Tongue (tissue), 2 donors: ENCODE measurements around the gene PDS5B. TPM values are rescaled to one million over a fixed set of nuclear protein-coding genes. Genes with fewer than 3 reads are reported as not detected.
A peak's percentile ranks its signal among the peaks of the same experiment; 100 is the strongest.
"Not testable (repeated sequence)": the region's sequence is repeated elsewhere in the genome, so short reads cannot be mapped to it uniquely, and the experiment has no call there.

Experiments used
- DNase-seq: peaks from one replicate; pipeline ENCODE4 v3.0.0-alpha.2; 2015
- total RNA-seq: library from RNA; depleted of rRNA; stranded (reverse); fragments of >200 nt; gene quantifications from one replicate; pipeline ENCODE4 v1.2.3, GENCODE V29; 2014

PDS5B gene
- total RNA-seq, 1 donor from 2014 or later, result 100 TPM

DNA sequence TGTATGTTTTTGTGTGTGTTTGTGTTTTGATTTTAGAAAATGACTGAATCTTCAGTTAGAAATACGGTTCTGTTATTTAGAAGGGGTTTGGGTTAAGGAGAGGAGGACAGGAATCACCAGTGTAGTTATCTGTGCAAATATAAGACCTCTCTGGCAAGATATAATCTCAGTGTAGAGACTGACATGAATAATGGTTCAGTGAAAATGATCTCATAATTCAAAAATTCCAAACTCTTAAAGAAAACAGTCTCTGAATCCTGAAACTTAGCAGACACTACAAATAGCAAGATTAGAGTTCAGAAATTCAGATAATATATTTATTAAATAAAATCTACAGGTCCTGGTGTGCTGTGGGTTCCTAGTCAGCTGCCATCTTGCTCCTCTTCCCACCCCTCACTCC is 73.5 kb downstream of the PDS5B start:
- DNase-seq, result no peak

DNA sequence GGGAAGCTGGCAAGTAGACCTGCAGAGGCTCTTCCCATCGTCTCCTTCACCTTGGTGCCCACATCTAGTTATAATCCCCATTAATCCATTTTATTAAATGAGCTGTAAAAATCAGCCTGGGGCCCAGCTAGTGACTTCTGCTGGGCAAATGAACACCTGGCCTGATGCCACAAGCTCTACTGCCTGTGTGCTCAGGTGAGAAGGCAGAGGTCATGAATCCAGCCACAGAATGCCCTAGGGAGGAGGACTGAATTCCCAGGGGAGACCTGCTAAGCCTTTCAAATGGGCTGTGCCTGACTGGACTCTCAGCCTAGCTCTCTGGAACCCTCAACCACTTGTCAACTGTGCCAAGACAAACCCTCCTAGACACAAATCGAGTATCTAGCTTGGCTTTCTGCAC is 74.0 kb downstream of the PDS5B start:
- no peak for DNase-seq

- DNase-seq, result no peak
Measured at GRCh38 chr13:32661685-32662084, 75.4 kb downstream of the PDS5B start.

- no peak for DNase-seq
Measured at GRCh38 chr13:32663660-32664059, 77.4 kb downstream of the PDS5B start.

- no peak for DNase-seq
Measured at GRCh38 chr13:32666990-32667571, 80.8 kb downstream of the PDS5B start.

DNA sequence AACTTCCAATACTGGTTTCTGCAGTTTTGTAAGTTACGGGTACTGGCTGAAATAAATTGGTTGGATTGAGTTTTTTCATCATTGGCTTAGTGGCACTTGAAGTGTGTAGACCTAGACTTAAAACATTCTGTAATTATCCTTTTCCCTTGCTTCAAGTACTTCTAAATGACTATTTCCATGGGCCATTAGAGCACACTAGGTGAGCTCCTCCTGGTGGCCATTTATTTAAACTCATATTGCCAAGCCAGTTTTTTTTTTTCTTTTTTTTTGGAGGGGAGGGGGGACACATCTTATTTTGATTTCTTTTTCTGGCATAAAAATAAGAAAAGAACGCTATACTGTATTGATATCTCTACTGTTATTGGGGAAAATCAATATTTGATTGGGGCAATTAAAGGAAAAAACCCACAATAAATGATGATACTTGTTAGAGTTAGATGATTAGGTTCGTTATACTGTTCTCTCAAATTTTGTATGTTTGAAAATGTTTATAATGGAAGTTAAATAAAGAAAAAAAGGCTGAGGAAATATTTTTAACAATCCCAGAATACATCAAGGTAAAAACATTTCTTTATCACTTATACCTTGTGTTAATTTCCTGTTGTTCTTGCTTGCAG is 82.9 kb downstream of the PDS5B start:
- DNase-seq, result peak; percentile 60

DNA sequence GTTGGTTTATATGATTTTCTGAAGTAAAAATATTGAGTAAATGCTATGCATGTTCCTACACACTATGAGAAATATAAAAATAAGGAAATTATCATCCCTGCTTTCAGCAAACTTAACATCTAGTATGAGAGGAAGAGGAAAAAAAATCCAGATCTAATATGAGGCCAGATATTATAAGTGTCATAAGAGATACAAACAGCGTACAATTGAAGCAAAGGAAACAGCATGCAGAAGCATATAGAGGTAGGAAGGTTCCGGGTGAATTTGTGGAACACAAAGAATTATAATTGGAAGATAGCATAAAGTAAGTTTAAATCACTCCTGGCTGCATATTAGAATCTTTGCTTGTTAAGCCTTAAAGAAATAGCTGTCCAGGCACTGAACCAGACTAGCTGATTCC is 88.3 kb downstream of the PDS5B start:
- no peak for DNase-seq

GRCh38 chr13:32676242-32676641 is 90.0 kb downstream of the PDS5B start:
- DNase-seq, result no peak

DNA sequence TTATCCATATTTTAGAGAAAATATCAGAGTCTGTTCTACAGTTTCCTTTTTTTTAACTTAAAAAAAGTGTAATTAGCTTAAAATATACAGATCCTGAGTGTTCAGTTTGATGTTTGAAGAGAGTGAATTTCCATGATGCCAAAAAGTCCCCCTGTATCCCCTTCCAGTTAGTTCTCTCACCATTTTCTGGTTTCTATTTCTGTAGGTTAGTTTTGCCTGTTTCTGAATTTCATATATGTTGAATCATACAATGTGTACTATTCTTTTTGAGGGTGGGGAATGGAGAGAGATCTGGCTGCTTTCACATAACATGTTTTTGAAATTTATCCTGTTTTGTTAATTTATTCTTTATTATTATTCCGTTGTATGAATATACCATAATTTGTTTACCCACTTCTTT is 95.9 kb downstream of the PDS5B start:
- DNase-seq, result no peak

- DNase-seq, result no peak
Measured at GRCh38 chr13:32682740-32683139, 96.5 kb downstream of the PDS5B start.

- no peak for DNase-seq
Measured at GRCh38 chr13:32687275-32687674, 101.0 kb downstream of the PDS5B start.

DNA sequence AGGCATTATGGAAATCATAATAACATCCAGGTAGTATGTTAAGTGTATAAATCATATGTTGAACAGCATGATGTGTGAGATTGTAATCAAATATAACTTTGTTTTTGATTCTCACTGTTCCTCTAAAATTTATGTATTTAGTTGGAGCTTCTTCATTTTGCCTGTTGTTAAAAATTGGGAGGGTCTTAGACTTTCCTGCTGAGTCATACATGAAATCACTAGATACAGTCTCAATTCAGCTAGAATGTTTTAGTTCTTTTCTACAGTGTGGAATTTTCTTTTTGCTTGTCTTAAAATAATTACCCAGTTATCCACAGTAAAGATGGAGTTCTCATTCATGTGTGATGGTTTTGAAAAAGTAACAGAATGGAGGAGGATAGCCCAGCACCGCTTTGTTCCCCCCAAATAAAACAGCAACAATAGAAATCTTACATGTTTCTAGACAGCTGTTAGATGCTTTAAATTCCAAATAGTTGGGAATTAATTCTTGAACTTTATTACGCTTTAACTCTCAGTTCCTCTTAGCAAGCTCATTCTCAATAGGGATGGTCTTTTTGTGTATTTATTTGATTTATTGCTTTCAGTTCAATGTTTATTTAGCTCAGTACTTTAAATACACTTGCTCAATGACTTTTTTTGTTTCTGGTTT is 109.5 kb downstream of the PDS5B start:
- DNase-seq, result no peak

DNA sequence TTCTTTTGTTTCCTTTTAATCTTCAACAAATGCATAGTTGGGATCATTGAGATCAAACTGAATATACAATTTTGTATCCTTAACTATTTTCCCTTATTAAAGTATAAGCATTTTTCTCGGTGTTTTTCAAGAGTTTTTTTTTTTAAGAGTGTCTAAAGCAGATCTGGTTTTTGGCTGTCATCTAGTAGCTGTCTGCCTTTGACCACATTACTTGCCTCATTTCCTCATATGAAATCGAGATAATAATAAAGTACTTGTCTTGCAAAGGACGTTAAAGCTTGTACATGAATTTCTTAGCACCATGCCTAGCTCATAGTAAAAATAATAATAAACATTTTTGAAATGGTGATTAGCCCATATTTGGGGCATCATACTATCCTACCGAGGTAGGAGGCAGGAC is 121.2 kb downstream of the PDS5B start:
- DNase-seq, result no peak

GRCh38 chr13:32713397-32713796 is 127.1 kb downstream of the PDS5B start:
- no peak for DNase-seq

GRCh38 chr13:32716201-32716600 is 129.9 kb downstream of the PDS5B start:
- not testable (repeated sequence) for DNase-seq

- no peak for DNase-seq
Measured at GRCh38 chr13:32720026-32720425, 133.8 kb downstream of the PDS5B start.

- DNase-seq, result not testable (repeated sequence)
Measured at GRCh38 chr13:32721131-32722034, 135.1 kb downstream of the PDS5B start.

GRCh38 chr13:32722340-32722739 is 136.1 kb downstream of the PDS5B start:
- no peak for DNase-seq

- no peak for DNase-seq
Measured at GRCh38 chr13:32723987-32724386, 137.7 kb downstream of the PDS5B start.

- no peak for DNase-seq
Measured at GRCh38 chr13:32726374-32727037, 140.3 kb downstream of the PDS5B start.

DNA sequence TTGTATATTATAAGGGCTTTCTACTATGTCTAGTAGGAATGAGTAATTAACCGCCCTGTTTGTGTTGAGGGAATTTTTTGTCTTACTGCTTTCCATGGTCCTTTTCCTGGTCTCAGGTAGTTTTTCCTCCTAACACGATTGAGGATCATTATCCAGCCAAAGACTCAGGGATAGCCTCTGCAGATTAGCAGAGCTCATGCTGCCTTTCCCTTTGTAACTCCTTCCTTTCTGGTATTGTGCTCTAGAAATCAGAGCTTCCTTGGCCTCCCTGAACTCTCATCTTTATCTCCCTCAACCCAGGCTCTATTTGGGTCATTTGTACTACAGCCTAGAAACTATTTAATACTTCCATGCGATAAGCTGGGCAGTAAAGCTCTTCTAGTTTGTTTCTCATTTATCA is 142.1 kb downstream of the PDS5B start:
- no peak for DNase-seq

DNA sequence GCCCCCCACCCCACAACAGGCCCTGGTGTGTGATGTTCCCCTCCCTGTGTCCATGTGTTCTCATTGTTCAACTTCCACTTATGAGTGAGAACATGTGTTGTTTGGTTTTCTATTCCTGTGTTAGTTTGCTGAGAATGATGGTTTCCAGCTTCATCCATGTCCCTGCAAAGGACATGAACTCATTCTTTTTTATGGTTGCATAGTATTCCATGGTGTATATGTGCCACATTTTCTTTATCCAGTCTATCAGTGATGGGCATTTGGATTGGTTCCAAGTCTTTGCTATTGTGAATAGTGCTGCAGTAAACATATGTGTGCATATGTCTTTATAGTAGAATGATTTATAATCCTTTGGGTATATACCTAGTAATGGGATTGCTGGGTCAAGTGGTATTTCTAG is 142.8 kb downstream of the PDS5B start:
- not testable (repeated sequence) for DNase-seq
